Left renal pelvis (tissue), 4 donors: ENCODE data around the gene BNIP1. TPM values are rescaled to one million over a fixed set of nuclear protein-coding genes. Genes with fewer than 3 reads are reported as not detected.
A peak's percentile ranks its signal among the peaks of the same experiment; 100 is the strongest.
"Not testable (repeated sequence)": the region's sequence is repeated elsewhere in the genome, so short reads cannot be mapped to it uniquely, and the experiment has no call there.

ENCODE experiments used
- DNase-seq, 4 donors: peaks; one replicate each; pipeline ENCODE4 v3.0.0-alpha.2; 2013; ENCODE audit warnings: low read depth in 4 of 4, low spot score in 3 of 4
- polyA plus RNA-seq, 4 donors: library from polyadenylated mRNA; unstranded; fragments of 120-200 nt; gene quantifications; one replicate each; pipeline ENCODE4 v1.2.1, GENCODE V29; 2013; ENCODE audit not compliant: insufficient read length in 4 of 4

Gene BNIP1
- polyA plus RNA-seq: 10 to 100 TPM; 12.8 to 15.0 (median 14.5) TPM

DNA sequence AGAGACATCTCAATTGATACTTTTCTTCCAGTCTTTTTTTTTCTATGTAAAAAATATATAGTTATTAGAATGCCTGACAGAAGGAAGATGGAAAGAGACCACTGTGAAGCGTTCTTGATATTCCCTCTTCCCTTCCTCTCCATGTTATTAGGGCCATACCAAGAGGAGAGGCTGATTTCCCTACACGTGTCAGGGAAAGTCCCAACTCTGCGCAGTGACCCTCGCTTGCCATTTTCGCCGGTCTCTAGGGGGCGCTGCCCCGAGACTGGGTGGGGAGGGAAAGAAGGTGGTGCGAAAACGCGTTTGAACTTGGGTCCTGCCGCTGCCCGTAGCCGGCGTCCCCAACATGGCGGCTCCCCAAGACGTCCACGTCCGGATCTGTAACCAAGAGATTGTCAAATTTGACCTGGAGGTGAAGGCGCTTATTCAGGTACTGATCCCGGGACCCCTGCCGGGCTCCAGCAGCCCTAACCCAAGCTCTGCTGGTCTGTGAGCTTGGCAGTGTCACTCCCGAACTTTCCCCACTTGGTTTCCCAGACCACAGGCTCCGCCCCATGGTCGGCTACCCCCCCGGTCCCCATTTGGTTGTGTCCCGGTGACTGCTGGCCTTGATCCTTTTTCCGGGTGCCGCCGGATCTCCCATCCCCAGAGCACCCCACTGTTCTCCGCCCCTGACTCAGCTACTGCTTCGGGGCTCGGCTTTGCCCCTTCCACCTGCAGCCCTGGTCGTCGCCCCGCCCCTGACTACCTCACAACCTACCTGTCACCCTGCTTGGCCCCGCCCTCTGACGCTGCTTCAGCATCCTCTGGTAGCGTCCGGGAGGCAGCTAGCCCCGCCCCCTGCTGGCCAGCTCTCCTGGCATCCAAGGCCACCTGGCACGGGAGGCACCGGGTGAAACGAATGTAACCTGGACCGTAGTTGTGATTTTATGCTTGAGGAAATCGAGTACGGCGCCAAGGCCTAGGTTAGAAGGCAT lies at the start of gene BNIP1:
BNIP1 (plus strand) TSS at position 332 of the 977 bp plus-strand sequence; CDS start at position 347, 15 bp downstream.
- DNase-seq: peak; percentile 87 to 92 (median 91)

DNA sequence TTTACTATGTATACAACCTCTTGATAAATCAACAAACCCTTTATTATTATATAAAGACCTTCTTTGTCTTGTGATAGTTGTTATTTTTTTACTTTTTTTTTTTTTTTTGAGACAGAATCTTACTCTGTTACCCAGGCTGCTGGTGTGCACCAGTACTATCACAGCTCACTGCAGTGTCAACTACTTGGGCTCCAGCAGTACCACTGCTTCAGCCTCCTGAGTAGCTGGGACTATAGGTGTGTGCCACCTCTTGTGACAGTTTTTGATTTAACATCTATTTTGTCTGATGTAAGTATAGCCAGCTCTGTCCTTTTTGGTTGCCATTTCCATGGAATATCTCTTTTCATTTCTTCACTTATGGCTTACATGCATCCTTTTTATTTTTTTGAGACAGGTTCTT lies 45.5 kb upstream of the BNIP1 start:
- DNase-seq: no peak

DNA sequence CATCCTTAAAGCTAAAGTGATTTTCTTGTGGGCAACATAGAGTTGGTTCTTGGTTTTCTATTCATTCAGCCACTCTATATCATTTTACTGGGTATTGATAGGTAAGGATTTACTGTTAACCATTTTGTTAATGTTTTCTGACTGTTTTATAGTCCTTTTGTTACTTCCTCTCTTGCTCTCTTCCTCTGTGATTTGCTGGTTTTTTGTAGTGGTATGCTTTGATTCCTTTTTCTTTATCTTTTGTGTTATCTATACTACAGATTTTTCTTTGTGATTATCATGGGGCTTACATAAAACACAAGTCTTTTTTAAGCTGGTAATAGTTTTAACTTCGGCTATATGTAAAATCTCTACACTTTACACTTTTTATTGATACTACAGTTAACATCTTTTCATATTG lies 44.9 kb upstream of the BNIP1 start:
- DNase-seq: no peak

- DNase-seq: no peak
Observed at GRCh38 chr5:173101245-173101644, 43.1 kb upstream of the BNIP1 start.

- DNase-seq: no peak
Observed at GRCh38 chr5:173103411-173103810, 40.9 kb upstream of the BNIP1 start.

DNA sequence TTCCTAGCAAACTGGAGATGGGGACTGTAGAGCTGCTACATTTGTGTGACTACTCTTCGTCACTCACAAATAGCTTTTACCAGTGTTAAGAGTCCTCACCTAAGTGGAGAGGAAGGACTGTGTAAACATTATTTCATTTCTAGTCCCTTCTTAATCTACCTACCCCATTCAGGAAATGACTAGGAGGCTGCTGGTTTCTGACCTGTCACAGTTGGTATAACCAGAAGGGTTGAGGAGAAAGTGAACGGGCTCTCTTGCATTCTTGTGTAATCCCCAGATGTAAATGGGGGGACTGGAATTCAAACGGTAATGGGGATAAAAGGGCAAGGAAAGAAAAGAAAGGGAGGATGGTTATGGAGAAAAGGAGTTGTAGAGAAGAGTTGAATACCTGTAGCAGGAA lies 35.4 kb upstream of the BNIP1 start:
- no peak for DNase-seq

DNA sequence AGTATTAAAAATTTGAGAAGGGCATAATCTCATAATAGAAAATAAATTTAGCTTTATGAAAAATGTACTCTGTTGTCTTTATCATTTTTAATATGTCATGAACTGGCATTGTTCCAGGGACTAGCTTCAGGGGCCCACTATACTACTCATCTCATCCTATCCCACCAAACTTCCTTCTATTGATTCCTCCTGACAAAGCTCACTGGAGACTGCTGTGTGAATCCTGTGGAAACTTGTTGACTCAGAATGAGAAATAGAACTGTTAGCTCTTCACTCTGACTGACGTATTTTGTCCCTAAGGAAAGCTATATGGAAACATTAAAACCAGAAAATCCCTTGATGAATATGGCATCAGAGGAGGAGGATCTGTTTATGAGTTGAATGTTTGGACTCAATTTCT lies 29.8 kb upstream of the BNIP1 start:
- DNase-seq: no peak

DNA sequence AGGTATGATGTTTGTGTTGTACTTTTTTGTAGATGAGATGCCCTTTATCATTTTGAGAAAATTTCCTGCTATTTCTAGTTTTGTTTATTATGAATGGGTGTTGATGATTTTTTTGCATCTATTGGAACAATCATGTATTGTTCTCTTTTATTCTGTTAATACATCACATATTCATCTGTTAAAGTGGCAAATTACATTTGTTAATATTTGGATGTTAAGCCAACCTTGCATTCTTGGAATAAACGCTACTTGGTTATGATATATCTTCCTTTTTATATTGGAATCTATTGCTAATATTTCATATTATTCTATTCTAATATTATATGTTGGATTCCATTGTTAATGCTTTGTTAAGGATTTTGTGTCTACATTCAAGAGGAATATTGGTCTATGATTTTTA lies 24.6 kb upstream of the BNIP1 start:
- no peak for DNase-seq

GRCh38 chr5:173123416-173123815 lies 20.9 kb upstream of the BNIP1 start:
- DNase-seq: no peak

- not testable (repeated sequence) for DNase-seq
Observed at GRCh38 chr5:173132166-173132565, 12.2 kb upstream of the BNIP1 start.

- DNase-seq: no peak
Observed at GRCh38 chr5:173138707-173139106, 5.6 kb upstream of the BNIP1 start.

DNA sequence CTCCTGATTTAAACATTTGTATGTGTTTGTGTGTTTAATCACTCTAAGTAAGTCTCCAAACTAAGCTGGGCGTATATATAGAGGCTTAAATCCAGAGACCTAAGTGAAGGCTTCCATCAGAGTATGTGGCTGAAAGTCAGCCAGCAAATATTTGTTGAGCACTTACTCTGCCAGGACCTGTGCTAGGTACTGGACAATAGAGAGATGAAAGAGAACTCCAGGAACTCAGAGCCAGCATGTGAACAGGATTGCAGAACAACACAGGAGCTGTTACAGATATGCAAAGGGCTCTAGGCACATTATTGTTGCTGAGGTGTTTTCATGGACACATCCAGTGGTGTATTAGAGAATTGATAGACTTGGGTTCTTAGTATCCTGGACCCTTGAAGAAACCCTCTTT lies 4.7 kb upstream of the BNIP1 start:
- no peak for DNase-seq

DNA sequence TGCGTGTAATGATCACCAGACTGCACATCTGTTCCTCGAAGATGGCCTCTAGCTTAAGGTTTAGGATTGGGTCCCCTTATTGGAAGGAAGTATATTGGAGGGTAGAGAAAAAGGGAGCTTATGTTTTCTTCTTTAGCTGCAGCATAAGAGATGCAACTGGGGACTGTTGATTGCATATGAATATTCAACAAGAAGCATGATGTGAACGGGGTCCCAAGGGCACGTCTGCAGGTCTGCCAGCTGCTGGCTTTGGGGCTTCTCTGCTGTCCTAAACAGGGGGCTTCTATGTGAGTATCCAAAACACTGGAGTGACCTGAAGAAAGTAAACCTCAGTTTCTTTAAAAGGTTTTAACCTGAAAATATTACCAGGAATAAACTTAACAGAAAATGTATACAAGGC lies 3.6 kb upstream of the BNIP1 start:
- no peak for DNase-seq

DNA sequence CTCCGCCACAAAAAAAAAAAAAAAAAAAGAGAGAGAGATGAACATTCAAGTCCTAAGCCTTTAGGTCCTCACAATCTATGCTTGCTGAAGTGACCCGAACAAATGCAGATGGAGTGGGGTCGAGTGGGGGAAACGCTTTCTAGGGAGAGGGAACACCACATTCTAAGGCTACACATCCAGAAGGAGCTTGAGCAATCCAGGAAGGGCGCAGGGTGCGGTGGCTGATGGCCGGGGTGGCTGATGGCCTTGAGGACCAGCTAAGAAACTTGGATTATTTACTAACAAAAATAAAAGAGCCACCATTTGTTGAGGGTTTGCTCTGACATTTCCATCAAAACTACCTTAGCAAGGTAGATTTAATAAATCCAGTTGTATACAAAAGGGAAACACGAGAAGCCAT lies 764 bp upstream of the BNIP1 start:
- no peak for DNase-seq

- no peak for DNase-seq
Observed at GRCh38 chr5:173148354-173148753, 4.0 kb downstream of the BNIP1 start.

- DNase-seq: no peak
Observed at GRCh38 chr5:173152547-173152946, 8.2 kb downstream of the BNIP1 start.

GRCh38 chr5:173153842-173154241 lies 9.5 kb downstream of the BNIP1 start:
- no peak for DNase-seq

GRCh38 chr5:173154619-173155018 lies 10.3 kb downstream of the BNIP1 start:
- not testable (repeated sequence) for DNase-seq

GRCh38 chr5:173155912-173156311 lies 11.6 kb downstream of the BNIP1 start:
- DNase-seq: no peak

GRCh38 chr5:173158366-173158765 lies 14.0 kb downstream of the BNIP1 start:
- DNase-seq: no peak

DNA sequence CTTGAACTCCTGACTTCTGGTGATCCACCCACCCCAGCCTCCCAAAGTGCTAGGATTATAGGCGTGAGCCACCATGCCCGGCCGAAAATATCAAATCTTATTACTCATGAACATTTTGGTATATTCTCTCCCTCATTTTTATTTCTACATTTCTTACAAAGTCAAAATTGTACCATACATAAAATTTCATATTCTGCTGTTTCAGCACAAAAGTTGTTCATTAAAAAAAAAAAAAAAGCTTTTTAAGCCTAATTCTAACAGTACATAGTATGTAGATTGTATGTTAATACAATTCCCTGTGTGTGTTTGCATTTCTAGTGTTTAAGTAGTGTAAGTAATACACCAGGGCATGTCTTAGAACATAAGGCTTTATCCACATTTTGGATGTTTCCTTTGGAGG lies 14.9 kb downstream of the BNIP1 start:
- no peak for DNase-seq

DNA sequence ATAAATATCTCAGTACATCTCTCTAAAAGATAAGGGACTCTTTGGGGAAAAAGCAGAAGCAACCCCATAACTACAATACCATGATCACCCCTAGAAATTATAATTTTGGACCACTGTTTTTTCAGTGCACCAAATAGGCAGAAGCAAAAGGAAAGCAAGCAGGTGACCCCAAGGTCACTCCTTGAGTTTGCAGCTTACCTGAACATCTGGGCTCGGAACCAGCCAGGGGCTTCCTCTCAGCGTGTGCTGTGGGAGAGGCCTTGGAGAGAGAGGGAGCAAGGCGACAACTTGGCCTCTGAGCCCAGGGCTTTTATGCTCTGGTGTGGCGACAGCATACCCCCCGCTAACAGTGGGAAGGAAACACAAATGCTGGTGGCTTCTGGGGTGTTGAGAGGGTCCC lies 16.8 kb downstream of the BNIP1 start:
- no peak for DNase-seq
